Fibroblast of skin of right quadriceps (primary cell): ENCODE measurements around the gene GOLGA6B.
"Not testable (repeated sequence)": the region's sequence is repeated elsewhere in the genome, so short reads cannot be mapped to it uniquely, and the experiment has no call there.

Source experiments
- DNase-seq: peaks from one replicate; pipeline ENCODE4 v3.0.0-alpha.2; 2013

Gene GOLGA6B, protein sequence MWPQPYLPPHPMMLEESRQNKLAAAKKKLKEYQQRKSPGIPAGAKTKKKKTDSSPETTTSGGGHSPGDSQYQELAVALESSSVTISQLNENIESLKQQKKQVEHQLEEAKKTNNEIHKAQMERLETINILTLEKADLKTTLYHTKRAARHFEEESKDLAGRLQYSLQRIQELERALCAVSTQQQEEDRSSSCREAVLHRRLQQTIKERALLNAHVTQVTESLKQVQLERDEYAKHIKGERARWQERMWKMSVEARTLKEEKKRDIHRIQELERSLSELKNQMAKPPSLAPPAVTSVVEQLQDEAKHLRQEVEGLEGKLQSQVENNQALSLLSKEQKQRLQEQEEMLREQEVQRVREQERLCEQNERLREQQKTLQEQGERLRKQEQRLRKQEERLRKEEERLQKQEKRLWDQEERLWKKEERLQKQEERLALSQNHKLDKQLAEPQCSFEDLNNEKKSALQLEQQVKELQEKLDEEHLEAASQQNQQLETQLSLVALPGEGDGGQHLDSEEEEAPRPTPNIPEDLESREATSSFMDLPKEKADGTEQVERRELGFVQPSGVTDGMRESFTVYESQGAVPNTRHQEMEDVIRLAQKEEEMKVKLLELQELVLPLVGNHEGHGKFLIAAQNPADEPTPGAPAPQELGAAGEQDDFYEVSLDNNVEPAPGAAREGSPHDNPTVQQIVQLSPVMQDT

DNA sequence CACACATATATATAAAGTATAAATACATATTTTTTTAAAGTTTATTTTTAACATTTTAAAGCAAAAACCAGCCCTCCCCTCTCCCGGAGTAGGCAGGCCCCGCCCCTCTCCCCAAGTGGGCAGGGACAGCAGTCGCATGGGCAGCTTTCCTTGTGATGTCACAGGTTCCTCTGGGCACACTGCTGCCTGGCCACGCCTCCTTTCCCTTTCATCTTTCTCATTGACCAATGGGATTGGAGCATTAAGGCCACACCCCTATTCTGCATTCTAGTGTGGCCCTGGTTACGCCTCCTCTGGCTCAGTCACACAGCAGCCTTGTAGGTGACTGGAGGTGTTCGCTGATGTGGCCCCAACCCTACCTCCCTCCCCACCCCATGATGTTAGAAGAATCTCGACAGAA, at the start of gene GOLGA6B:
GOLGA6B (plus strand) TSS at position 301 of the 400 bp plus-strand sequence; CDS start at position 342, 41 bp downstream.
- not testable (repeated sequence) for DNase-seq

DNA sequence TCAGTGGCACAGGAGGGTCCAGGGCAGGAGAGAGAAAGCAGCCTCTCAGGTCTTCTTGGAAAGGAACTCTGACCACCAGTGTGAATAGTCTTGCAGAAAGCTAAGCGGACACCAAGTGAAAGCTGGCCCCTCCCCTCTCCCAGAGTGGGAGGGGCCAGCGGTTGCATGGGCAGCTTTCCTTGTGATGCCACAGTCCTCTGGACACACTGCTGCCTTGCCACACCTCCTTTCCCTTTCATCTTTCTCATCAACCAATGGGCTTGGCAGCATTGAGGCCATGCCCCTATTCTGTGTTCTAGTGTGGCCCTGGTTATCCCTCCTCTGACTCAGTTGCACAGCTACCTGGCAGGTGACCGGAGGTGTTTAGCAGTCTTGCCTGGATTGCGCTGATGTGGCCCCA, 49.7 kb upstream of the GOLGA6B start:
- no peak for DNase-seq

DNA sequence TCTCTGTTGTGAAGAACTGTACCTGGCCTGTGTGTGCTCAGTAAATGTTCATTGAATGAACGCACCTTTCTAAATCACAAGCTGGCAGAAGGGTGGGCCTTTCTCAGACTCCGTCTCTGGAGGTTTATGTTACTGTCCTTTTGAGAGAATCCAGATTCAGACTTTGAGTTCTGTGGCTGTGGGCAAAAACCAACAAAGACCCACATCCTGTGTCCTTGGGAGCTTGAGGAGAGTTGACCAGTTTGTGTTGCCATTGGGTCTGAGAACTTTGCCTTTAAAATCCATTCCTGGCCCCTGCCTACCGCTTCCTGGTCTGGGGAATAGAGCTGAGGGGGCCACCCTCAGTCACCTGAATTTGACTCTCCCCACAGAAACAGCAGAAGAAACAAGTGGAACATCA, 46.4 kb upstream of the GOLGA6B start:
- DNase-seq = not testable (repeated sequence)

DNA sequence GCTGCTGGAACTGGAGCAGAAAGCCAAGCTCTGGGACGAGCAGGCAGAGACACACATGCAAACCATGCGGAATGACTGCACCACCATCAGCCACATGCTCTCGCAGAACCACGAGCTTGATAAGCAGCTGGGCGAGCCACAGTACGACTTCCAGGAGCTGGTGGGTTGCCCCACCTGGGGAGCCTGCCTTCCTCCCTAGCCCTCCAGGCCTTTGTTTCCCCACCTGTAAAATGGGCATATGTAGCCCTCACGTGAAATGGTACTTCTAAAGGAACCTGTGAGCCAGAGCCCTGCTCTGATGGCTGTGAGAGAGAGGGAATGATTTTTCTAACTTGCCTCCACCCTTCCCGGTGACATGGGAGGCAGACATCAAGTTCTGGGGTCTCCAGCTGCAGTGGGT, 44.6 kb upstream of the GOLGA6B start:
- no peak for DNase-seq

DNA sequence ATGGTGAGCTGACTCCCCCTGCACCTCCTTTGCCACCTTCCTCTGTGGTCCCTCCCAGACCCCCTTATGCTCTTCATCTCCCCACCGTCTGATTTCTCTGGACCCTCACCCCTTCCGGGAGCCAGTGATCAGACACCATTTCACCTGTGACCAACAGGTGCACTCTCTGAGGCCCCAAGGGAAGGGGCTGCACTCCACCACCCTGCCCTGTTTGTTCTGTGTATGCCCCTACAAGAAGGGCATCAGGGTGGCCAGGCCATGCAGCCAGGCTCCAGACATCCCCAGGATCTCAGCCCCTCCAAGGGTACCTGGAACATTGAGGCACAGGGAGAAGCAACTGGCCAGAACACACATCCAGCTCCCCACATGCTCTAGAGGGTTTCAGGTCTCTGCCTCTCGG, 42.2 kb upstream of the GOLGA6B start:
- DNase-seq = not testable (repeated sequence)

DNA sequence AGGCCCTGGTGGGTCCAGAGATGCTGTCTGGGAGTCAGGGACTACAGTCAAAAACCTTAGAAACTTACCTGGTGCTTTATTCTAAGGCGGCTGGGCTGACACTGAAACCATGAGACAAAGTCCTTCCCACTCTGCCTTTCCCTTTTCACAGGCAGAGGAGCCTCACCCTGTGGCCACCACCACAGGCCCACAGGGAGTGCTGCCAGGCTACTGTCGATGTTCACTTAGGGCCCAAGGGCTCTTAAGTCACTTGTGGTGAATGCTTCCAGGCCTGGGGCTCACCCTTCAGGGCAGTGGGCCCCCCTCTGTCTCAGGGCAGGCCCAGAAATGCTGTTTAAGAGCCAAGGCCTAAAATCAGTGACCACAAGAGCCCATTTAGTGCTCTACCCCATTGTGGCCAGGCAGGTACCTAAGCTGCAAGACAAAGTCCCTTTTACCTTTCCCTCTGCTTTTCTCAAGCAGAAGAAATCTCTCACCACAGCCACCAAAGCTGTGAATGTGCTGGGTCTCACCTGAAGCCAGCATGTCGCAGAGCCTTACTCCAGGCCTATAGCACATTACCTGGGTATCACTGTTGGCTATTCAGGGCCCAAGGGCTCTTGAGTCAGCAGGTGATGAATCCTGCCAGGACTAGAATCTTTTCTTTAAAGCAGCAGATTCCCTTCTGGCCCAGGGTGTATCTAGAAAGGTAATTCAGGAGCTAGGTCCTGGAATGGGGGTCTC, 39.5 kb upstream of the GOLGA6B start:
- no peak for DNase-seq

DNA sequence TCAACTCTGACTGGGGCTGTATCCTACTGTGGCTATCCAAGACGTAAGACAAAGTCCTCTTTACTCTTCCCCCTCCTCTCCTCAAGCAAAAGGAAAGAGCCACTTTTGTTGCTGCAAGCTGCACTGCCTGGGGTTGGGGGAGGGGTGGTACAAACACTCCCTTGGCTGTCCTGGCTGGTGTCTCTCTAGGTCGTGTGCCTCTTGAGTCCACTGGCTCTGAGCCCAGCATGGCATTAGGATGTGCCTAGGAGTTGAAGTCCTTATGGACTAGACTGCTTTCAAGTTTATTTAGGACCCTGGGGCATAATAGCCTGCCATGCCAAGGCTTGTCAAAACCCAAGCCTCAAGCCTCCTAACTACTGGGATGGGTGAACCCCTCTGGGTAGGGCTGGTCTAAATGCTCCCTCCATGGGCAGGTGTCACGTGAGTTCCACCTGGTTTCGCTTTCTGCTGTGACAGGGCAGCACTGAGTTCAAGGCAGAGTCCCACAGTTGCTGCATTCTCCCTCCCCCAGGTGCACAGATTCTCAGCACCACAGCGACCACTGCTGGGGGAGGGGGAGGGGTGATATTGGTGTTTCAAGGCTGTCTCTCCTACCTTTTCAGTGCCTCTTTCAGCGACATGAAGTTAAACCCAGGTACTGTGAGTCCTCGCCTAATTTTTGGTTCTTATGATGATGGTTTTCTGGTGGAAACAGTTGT, 38.8 kb upstream of the GOLGA6B start:
- not testable (repeated sequence) for DNase-seq

DNA sequence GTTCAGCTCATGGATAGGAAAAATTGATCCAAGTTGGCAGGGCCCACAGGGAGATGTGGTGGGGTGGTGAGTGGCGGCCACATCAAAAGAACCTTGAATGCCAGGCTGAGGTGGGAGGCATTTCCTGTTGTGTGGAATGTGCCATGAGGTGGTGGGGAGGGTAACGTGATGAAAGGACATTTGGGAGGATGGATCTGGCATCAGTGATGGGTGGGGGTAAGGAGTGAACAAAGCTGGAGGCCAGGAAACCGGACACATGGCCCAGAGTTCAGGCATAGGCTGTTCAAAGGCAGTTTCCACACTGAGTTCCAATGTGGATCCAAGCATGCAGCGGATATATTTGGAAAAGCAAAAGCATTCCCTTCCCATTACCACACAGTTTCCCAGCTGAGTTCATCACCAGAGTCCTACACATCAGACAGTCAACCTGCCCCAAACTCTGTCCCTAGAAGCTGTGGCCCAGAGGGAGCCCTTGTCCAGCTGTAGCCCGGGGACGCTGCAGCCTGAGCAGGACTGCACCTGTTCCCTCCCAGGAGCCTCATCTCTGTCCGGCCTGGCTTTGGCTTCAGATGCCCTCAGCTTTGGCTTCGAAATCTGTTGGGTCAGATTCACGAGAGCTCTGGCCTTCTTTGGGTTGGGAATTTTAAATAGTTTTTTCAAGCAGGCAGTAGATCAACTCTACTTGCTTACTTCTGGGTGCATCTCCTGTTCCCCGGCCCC, 37.8 kb upstream of the GOLGA6B start:
- no peak for DNase-seq

DNA sequence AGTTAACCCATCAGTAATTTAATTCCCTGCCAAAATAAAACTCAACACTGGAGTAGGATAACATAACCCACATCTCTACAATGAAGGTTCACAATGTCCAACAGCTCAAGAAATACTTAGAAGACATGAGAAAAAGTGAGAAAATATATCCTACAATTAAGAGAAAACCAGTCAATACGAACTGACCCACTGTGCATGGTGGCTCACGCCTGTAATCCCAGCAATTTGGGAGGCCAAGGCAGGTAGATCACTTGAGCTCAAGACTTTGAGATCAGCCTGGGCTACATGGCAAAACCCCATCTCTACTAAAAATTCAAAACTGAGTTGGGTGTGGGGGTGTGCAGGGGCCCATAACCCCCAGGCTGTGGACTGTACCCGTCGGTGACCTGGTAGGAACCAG, 30.6 kb upstream of the GOLGA6B start:
- not testable (repeated sequence) for DNase-seq

DNA sequence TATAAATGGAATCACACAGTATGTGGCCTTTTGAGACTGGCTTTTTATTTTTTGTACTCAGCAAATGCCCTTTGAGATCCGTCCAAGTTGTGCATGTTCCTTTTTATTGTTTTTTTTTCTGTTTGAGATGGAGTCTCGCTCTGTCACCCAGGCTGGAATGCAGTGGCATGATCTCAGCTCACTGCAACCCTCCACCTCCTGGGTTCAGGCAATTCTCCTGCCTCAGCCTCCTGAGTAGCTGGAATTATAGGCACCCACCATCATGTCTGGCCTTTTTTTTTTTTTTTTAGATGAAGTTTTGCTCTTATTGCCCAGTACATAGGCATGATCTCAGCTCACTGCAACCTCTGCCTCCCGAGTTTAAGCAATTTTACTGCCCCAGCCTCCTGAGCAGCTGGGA, 28.3 kb upstream of the GOLGA6B start:
- not testable (repeated sequence) for DNase-seq

DNA sequence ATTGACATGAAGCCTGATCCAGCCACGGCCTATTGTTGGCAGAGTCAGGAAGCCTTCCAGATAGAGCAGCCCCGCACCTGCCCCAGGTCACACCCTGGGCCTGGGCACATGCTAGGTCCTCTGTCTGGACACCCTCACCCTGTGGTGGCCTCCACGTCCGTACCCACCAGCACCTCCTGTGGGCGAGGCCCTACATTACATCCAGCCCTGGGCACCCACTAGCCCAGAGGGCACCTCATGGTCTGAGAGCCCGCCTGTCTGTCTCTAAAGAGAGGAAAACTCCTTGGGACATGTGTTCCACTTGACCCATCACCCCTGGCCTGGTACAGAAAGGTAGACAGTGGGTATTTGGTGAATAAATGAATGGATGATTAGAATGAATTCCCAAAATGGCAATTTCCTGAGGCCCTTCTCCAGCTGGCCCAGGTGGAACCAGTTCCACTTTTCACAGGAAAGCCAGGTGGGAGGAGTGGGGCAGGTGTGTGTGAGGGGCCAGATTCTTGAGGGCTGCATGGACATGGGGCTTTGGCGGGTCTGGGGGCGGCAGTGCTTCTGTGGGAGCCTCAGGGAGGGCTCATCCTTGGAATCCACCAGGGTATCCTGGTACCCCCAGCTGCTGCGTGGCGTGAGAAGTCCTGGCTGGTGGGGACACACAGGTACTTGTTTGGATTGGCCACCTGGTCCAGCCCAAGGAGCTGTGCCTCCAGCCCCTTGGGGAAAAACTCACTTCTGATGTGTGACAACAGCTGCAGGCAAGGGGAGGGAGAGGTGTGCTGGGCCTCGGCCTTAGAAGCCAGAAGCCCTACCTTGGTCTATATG, 26.0 kb upstream of the GOLGA6B start:
- DNase-seq = not testable (repeated sequence)

DNA sequence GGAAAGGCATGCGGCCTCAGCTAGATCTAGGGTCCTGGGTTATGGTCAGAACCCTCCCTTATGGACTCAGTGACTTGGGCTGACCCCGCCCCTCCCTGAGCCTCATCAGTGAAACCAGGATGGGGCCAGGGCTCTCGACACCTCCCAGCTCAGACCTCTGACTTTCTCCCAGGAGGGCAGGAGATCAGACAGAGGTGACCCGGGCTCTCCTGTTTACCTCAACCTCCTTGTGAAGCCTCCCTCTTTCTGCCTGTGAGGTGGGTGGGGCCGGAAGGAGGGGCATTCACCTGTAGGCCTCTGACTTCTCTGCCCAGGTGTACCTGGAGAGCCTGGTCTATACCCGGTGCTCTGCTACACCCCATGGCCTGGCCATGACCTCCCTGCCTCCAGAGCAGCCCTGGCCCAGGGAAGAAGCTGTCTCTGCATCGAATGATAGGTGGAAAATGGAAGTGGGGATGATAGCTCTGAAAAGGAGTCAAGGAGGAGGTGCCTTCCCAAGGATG, 25.4 kb upstream of the GOLGA6B start:
- DNase-seq = not testable (repeated sequence)

DNA sequence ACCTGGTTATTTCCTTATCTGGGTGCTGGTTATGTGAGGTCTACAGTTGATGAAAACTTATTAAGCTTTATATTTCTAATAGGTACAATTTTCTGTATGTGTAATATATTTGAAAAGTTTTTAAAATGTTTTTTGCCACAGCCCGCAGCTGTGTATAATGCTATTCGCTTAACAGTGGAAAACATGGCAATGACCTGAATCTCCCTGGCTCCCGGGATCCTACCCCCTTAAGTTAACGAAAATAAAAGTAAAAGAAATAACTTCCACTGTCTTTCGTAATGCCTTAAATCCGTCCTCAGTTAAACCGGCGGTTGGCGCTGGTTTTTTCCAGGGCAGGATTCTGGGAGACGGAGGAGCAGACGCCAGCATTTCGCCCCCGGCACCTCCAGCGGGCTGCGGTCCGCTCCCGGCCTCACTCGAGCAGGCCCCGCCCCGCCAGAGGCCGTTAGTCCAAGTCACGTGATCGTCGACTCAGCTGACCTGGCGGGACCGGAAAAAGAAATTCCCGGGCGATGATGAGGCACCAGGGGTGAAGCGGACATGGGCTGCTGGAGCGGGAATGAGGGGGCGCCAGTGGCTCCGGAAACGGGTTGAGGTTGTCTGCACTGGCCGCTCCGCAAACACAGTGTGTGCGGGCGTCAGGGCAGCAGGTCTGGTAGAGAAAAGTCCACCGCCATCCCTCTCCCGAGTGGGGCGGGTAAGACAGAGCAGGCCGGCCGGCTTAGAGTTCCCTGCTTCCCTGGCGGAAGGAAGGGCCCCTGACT, 17.8 kb upstream of the GOLGA6B start:
- peak; percentile 83 for DNase-seq

DNA sequence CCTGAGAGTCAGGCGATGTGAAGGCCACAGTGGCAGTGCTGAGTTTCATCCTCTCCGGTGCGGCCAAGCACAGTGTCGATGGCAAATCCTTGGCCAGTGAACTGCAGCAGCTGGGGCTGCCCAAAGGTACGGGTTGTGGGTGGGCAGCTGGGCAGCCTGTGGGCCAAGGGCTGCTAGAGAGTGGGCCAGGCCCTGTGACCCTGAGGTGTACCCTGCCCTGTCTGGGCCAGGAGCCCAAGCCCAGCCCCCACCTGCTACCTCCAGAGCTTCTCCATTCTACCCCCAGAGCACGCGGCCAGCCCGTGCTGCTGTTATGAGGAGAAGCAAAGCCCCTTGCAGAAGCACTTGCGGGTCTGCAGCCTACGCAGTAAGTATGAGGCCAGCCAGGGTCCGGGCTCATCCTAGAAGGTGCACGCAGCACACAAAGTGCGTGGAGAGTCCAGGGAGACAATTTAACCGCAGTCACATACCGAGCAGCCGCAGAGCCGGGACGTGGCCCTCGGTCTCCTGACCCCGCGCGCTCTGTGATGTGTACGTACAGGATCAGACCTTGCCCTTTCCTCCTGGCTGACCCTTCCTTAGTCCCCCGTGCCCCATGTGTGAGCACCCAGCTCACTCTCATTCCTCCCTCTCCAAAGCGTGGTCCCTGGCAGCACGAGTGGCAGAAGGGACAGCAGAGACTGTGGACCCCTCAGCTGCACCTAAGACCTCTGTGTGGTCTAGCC, 14.6 kb upstream of the GOLGA6B start:
- DNase-seq = not testable (repeated sequence)

DNA sequence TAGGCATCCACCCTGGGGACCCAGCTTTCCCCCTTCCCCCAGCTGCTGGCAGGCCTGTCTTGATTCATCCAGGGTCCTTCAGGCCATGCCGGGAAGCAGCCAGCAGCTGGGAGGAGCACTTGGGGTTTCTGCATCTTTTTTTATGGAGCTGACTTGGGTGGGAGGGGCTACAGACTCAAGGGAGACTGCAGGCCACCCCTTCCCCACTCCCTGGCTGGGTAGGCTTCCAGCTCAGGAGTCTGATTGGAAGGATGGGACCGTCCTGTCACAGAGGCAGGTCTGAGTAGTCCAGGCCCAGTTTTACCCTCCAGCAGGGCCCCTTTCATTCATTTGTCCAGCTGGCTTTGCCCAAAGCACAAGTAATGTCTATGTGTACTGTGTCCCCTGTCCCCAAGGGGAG, 12.2 kb upstream of the GOLGA6B start:
- DNase-seq = not testable (repeated sequence)

DNA sequence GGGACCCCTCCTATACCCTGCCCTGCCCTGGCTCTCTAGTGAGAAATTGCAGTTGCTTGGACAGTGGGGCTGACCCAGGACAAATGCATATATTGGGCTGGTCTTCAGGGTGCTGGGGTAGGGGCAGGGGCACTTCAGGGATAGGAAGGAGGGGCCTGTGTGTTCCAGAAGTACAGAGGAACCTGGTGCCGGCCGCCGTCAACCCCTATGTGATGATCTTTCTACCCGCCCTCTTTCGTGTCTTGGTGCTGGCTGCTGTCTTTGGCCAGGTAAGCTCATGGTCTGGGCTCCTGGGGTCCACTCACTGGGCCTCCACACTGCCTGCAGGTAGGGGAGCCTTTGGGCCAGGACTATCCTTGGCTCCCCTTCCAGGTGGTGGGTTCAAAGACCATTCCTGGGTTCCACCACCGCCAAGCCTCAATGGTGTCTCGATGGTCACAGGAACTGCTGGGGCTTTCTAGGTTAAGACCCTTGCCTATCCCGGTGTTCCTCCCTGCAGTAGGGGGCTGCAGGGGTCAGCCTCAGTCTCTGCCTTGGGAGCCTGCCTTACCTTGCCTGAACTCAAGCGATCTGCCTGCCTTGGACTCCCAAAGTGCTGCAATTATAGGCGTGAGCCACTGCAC, 5.8 kb upstream of the GOLGA6B start:
- DNase-seq = not testable (repeated sequence)

DNA sequence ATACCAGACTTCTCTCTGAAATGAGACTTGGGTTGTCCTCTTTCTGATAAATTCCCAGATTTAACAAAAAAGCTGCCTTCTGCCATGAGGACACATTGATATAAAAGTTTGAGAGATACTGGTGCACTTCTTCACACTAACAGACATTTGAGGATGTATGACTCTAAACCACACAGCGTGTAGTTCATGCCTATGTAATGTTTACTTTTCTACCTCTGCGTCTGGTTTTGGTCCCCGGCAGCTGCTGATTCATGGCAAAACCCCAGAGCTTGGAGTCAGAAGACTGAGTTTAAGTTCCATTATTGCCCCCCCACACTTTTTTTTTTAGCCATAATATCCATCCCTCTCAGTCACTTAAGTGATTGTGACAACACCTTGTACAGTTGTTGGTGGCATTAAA, 1.5 kb downstream of the GOLGA6B start:
- not testable (repeated sequence) for DNase-seq

DNA sequence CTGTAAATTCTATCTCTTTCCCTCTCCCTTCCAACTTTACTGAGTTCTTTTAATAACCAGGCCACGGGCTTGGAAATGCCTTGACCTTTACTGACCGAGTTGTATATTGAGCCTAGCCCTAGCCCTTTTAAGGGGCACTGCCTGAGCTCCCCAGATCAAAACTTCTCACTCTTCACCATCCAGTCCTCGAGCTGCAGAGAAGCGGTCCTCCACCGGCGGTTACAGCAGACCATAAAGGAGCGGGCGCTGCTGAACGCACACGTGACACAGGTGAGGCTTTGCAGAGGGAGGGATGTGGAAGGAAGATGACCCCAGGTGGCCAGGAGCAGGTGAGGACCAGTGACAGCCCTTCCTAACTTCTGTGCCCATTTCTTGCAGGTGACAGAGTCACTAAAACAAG, 6.6 kb downstream of the GOLGA6B start:
- not testable (repeated sequence) for DNase-seq

DNA sequence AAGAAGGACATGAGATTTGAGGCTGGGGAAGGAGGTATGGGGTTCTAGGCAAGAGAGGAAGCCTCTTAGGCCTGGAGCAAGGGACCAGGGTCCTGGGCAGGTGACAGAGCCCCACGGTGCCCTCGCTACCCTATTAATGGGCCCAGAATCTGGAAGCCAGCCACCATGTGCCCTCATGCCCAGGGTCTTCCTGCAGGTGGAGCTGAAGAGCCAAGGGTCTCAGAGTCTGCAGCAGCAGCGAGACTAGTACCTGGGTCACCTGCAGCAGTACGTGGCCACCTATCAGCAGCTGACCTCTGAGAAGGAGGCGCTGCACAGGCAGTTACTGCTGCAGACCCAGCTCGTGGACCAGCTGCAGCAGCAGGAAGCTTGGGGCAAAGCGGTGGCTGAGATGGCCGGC, 9.4 kb downstream of the GOLGA6B start:
- not testable (repeated sequence) for DNase-seq
